Stimulated activated CD4-positive, alpha-beta T cell treated with anti-CD3 and anti-CD28 coated beads, Interleukin-4, amount 100 ng/mL, for 24 hours (primary cell): ENCODE data around the gene PARD3.

Experiments used
- DNase-seq: peaks from one replicate; pipeline ENCODE4 v3.0.0-alpha.2; 2020

The PARD3 gene

GRCh38 chr10:34192646-34193045 is 622.5 kb downstream of the PARD3 start:
- DNase-seq: no peak

- no peak for DNase-seq
Measured at GRCh38 chr10:34191406-34191805, 623.7 kb downstream of the PARD3 start.

DNA sequence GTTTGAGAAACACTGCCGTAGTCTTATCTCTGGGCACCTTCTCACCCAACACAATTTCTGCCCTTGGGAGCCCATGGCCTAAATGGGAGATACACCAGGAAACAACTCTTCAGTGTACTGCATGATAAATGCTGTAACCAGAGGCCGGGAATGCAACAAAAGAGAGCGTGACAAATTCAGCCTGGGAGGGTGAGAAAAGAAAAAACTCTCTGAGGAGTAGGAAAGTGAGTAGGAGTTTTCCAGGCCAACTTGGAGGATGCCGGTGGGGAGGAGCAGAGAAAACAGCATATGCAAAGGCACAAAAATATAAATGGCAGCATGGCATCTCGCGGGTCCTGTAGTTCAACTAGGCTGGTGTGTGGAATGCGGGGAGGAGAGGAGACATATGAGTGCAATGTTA is 624.5 kb downstream of the PARD3 start:
- DNase-seq: no peak

DNA sequence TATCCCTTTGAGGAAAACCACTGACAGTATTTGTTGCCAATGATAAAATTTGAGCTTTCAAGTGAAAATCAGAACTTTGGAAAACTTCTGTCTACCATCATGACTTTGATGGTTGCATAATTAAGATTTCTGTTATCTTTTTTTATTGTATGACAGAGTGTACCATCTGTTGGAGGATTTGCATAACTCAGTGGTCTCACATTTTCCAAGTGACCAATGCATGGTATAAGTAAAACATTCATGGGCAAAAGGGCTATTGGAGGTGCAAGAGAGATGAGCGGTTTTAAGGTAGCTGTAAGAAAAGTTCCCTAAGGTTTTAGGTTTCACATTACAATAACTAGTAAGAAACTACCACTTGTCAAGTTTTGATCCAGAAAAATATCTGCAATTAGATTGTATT is 625.3 kb downstream of the PARD3 start:
- DNase-seq: no peak

DNA sequence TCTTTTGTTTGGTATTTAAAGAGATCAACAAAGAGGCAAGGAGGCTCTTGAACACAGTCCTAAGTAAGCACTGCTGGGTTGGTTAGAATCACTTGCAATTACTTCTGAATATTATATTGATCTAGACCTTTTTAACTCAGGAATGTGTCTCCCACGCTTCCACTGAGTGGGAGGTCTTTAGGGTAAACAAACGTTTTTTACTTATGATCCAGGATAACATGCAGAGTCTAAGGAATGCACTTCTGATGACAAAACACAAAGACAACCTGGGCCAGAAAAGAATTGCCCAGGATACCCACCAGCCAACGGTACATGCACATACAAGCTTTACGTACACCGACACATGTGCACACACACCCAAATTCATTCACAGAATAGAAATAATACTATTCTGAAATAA is 626.9 kb downstream of the PARD3 start:
- no peak for DNase-seq

GRCh38 chr10:34187201-34187600 is 627.9 kb downstream of the PARD3 start:
- no peak for DNase-seq

- DNase-seq: no peak
Measured at GRCh38 chr10:34186745-34187144, 628.4 kb downstream of the PARD3 start.

DNA sequence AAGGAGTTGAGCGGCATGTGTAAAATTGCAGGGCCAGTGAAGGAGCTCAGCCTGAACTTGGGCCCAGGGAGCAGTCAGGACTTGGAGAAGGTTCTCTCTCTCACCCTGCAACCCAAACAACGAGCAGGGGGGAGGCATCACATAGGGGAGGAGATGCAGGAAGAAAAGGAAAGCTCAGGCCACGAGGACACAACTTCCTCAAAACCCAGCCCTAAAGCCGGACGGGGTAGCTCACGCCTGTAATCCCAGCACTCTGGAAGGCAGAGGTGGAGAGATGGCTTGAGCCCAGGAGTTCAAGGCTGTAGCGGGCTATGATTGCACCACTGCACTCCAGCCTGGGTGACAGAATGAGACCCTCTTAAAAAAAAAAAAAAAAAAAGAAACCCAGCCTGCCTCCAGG is 629.1 kb downstream of the PARD3 start:
- no peak for DNase-seq

GRCh38 chr10:34184939-34185386 is 630.1 kb downstream of the PARD3 start:
- no peak for DNase-seq

DNA sequence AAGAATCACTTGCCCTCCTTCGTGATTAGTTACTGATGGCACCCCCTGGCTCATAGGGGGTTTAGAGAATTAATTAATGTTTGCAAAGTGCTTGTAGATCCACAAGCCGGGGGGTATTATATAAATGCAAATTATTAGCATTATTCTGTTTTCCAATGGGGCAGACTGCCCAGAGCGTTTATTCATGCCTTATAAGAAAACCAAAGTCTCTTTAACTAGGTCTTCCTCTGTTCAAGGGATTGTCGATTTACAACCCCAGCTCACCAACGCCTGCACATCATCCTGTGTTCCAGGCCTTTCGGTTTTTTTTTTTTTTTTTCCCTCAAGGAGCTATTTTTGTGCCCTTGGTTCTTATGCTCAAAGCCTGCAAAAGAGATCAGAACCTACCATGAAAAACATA is 630.7 kb downstream of the PARD3 start:
- DNase-seq: no peak

DNA sequence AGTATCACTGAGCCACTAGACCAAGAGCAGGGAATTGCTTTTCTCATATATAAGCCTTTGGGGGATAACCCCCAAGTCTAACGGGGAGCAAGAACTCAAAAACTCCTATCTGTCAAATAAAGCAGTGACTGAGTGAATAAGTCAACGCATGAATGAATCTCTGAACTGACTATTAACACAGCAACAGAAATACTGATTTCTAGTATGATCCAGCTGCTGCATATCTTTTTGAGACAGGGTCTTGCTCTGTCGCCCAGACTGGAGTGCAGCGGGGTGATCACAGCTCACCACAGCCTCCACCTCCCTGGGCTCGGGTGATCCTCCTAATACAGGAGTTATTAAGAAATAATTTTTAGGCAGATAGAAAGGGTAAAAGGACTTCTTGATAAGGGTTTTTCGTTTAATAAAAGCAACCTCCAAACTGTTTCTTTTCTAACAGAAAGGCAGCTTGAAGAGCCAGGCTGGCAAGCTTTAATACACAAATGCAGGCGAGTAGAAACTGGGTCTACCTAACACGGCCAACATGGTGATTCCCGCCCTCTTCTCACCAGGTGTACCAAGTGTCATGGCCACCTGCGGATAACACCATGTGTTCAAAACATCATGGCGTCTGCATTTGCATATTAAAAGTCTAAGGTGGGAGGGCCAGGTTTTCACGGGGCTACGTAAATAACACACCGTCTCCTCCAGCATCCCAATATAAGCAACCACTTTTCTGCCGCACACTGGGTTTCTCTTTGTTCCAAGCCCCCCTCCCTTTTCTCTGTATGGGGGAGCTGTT is 631.9 kb downstream of the PARD3 start:
- no peak for DNase-seq

- no peak for DNase-seq
Measured at GRCh38 chr10:34181553-34182300, 633.4 kb downstream of the PARD3 start.

- DNase-seq: no peak
Measured at GRCh38 chr10:34180749-34181148, 634.3 kb downstream of the PARD3 start.

DNA sequence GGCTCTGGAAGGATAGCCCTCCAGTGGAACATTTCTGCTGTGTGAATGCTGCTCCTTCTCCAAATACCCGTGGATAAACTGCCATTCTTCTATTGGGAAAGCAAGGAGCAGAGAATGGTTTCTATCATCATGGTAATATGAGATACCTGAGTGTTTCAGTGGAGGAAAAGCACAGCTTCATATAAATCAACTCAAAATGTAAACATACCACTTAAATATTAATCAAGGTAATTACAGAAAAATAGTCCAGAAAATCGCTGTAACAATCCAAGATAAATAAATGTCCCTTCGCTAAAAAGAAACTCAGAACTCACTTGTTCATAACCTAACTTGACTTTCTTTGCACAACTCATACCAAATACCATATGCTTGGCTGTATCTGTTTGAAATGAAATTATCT is 635.8 kb downstream of the PARD3 start:
- DNase-seq: no peak

- no peak for DNase-seq
Measured at GRCh38 chr10:34178756-34179155, 636.3 kb downstream of the PARD3 start.

DNA sequence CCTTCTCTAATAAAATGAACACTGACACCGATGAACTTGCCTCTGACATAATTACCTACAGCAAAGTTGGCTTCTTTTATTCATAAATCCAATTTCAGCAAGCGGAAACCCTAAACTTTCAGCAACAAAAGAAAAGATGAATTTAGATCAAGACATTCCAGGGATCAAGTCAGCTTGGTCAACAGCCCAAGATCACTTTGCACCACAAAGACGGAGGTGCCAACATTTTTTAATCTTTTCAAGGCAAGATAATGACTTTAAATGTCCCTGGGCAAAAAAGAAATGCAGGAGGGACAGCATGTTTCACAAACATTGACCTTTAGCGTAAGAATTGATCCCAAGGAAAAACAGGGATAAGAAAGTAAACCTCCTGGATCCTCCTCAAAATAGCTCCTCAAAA is 636.9 kb downstream of the PARD3 start:
- no peak for DNase-seq

- DNase-seq: no peak
Measured at GRCh38 chr10:34177445-34177844, 637.7 kb downstream of the PARD3 start.

- DNase-seq: no peak
Measured at GRCh38 chr10:34176351-34176750, 638.7 kb downstream of the PARD3 start.

GRCh38 chr10:34175121-34175520 is 640.0 kb downstream of the PARD3 start:
- no peak for DNase-seq

DNA sequence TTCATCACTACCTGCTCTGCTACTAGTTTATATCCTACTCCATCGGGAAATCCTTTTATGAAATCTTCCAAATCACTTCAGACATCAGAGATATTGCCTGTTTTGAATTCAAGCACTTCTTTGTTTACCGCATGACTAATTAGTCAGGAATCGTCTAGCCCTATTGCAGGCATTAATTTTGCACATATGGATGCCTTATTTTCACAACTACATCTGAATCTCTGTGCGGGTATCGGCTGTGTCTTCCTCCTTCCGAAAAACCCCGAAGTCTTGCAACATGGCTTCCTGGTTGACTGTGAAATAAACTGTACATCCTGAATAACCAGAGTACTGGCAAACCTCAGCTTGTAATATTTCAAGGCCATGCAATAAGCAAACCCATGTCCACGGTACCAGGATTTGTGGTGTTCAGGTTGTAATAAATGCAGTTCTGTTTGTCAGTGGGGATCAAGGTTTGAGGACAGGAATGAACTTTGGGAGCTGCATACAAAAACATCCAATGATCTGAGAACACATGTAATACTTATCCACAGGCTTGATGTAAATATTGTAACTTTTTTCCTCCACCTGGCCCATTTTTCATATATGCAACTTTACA is 642.1 kb downstream of the PARD3 start:
- no peak for DNase-seq

- no peak for DNase-seq
Measured at GRCh38 chr10:34171957-34172527, 643.1 kb downstream of the PARD3 start.

- DNase-seq: no peak
Measured at GRCh38 chr10:34169677-34170076, 645.4 kb downstream of the PARD3 start.

DNA sequence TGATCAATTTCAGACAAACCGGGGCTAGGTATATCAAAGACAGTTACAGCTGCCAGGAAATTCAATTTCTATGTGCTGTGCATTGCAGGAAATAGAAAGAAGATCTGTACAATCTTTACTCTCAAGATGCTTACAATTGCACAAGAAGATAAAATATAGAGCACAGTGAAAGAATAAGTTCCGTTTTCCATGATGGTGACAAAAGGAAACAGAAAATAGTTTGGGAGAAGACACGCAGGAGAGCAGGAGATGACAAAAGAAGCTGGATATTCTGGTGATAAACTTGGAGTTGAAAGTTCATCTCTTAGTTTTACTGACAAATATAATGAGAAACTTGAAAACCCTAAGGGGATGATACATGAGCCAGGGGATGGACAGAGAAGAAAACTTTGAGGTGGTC is 646.0 kb downstream of the PARD3 start:
- DNase-seq: no peak

GRCh38 chr10:34168439-34168838 is 646.7 kb downstream of the PARD3 start:
- DNase-seq: no peak
